Stimulated activated effector memory CD8-positive, alpha-beta T cell treated with anti-CD3 and anti-CD28 coated beads, Interleukin-12 subunit alpha, Interleukin-12 subunit beta, amount 100 ng/mL, for 72 hours (primary cell): ENCODE results near the gene EML1.
"Not testable (repeated sequence)": the region's sequence is repeated elsewhere in the genome, so short reads cannot be mapped to it uniquely, and the experiment has no call there.

Source experiments
- ATAC-seq: fragments of 150-1000 bp; cut with Tn5 transposase; 2 replicates; pipeline ENCODE4 v1.10.0; 2021
- DNase-seq, 2 donors: peaks; one replicate each; pipeline ENCODE4 v3.0.0; 2021 to 2022; ENCODE audit warnings: low spot score in 2 of 2
- H3K27ac Mint-ChIP-seq: one replicate; pipeline ENCODE4 v1.8.0; 2022; ENCODE audit warnings: mild to moderate bottlenecking, mixed read lengths
- H3K36me3 Mint-ChIP-seq: one replicate; pipeline ENCODE4 v1.8.0; 2022; ENCODE audit warnings: mild to moderate bottlenecking, mixed read lengths
- H3K4me1 Mint-ChIP-seq: one replicate; pipeline ENCODE4 v1.8.0; 2022; ENCODE audit warnings: mixed read lengths
- H3K4me3 Mint-ChIP-seq: one replicate; pipeline ENCODE4 v1.8.0; 2022; ENCODE audit warnings: mild to moderate bottlenecking, mixed read lengths
- H3K9me3 Mint-ChIP-seq: one replicate; pipeline ENCODE4 v1.8.0; 2022; ENCODE audit warnings: mixed read lengths

EML1 gene

DNA sequence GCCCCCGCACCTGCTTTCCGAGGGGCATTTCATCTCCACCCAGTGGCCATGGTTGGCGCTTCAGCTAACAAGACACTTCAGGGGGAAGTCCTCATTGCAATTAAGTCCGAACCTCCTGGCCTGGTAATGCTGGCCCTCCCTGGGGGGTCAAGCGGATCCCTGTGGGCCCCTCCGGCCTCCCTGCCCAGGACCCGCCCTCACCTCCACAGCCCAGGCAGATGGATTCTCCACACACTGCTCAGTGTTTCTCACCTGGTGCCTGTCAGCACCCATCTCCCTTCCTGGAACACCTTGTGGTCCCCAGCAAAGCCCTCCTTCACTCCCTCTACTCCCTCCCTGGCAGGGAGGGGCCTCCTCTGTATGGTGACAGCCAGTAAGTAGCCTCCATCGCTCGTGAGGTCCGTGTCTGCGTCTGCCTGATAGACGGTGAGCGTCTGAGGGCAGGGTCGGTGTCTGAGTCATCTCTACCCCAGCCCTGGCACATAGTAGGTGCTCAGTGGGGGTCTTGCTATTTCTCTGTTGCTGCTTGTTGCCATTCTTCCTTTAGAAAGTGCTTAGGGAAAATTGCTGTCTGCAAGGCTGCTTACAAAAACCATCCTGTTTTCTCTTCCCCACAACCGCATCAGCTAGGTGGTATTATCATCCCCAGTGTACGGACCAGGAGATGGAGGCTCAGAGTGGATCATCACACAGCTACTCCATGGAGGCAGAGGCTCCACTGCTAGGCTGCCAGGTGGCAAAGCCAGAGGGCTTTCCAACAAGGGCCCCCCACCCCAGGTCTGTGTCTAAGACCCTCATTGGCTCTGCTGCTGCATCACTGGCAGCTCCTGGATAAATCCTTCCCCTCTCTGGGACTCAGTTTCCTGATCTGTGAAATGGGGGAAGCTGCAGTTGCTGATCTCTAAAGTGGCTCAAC is 39.7 kb upstream of the EML1 start:
- peaks cover 27% of the 10 kb centered on the region for H3K4me1 Mint-ChIP-seq
- H3K27ac Mint-ChIP-seq: peak overlapping the region; percentile 63
- DNase-seq (no peak), ATAC-seq (no peak)
- no peaks in the 10 kb centered on the region for H3K36me3 Mint-ChIP-seq
- peak overlapping the region; percentile 56 for H3K4me3 Mint-ChIP-seq
- no peaks in the 10 kb centered on the region for H3K9me3 Mint-ChIP-seq

GRCh38 chr14:99754141-99755067 is 38.8 kb upstream of the EML1 start:
- H3K4me3 Mint-ChIP-seq: peak overlapping the region; percentile 56
- H3K27ac Mint-ChIP-seq: peak overlapping the region; percentile 63
- peaks cover 27% of the 10 kb centered on the region for H3K4me1 Mint-ChIP-seq
- ATAC-seq: peak; percentile 86
- no peaks in the 10 kb centered on the region for H3K36me3 Mint-ChIP-seq
- H3K9me3 Mint-ChIP-seq: no peaks in the 10 kb centered on the region
- peak; percentile 14 to 67 for DNase-seq

DNA sequence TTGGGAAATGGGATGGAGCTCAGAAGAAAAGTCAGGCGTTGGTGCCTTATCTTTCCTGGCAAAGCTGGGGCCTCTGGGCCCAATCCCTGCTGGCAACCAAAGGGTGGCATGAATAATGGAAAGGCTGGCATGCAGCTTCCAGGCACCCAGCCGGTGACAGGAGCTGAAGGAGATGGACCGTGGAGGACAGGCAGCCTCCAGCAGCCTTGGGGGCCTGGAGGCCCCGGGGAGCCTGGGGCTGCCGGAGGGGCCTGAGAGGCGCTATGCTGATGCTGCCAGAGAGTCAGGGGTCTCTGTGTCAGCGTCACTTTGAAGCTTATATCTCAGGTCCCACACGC is 38.2 kb upstream of the EML1 start:
- Mint-ChIP-seq H3K27ac (no peak overlapping the region), H3K9me3 (no peaks in the 10 kb centered on the region), H3K4me3 (no peak overlapping the region), H3K36me3 (no peaks in the 10 kb centered on the region), H3K4me1 (peaks cover 27% of the 10 kb centered on the region)
- ATAC-seq (no peak), DNase-seq (no peak)

DNA sequence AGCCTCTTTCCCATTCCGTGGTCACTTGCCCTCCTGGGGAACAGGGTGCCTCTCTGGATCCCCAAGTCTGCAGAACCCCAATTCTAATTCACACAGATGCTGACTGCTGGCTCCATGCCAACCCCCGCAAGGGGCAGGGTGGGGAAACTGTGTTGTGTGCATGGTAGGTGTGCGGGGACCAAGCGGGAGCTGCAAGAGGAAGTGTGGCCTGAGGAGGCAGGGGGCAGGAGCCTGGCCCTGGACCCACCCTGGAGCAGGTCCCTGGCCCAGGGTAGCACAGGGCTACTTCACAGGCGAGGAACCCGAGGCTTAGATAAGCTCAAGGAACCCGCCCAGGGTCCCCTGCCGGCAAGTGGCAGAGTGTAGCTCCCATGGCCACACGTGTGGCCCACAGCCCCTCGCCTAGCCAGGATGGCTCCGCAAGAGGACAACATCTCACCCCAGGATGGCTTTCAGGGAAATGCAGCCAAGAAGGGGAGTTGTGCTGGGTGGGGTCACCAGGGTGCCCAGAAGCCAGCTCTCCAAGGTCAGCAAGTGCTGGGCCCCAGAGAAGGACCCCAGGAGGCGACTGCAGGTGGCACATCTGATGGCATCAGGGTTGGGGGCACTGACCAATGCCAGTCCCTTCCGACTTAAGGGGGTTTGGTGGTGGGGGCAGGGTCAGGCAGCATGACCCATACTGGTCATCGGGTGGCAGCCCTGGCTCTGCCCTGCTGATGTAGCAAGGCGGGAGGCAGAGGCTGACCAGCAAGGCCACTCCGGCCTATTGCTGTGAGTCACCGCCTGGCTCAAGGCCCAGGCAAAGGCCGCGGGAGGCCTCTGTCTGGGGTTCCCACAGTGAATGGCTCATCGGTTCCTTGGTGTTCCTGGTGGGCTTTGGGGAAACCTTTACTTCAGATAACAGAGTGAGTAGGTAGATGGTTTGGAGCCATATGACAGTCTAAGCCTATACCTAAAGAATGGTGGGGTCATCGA is 37.3 kb upstream of the EML1 start:
- Mint-ChIP-seq H3K9me3 (no peaks in the 10 kb centered on the region), H3K4me1 (peaks cover 27% of the 10 kb centered on the region), H3K4me3 (no peak overlapping the region), H3K36me3 (no peaks in the 10 kb centered on the region), H3K27ac (no peak overlapping the region)
- DNase-seq: no peak
- ATAC-seq: no peak

- ATAC-seq (no peak), DNase-seq (no peak)
- no peaks in the 10 kb centered on the region for H3K9me3 Mint-ChIP-seq
- no peak overlapping the region for H3K27ac Mint-ChIP-seq
- peaks cover 27% of the 10 kb centered on the region for H3K4me1 Mint-ChIP-seq
- H3K4me3 Mint-ChIP-seq: no peak overlapping the region
- no peaks in the 10 kb centered on the region for H3K36me3 Mint-ChIP-seq
These were observed 36.4 kb upstream of the EML1 start for GRCh38 chr14:99756796-99757195.

DNA sequence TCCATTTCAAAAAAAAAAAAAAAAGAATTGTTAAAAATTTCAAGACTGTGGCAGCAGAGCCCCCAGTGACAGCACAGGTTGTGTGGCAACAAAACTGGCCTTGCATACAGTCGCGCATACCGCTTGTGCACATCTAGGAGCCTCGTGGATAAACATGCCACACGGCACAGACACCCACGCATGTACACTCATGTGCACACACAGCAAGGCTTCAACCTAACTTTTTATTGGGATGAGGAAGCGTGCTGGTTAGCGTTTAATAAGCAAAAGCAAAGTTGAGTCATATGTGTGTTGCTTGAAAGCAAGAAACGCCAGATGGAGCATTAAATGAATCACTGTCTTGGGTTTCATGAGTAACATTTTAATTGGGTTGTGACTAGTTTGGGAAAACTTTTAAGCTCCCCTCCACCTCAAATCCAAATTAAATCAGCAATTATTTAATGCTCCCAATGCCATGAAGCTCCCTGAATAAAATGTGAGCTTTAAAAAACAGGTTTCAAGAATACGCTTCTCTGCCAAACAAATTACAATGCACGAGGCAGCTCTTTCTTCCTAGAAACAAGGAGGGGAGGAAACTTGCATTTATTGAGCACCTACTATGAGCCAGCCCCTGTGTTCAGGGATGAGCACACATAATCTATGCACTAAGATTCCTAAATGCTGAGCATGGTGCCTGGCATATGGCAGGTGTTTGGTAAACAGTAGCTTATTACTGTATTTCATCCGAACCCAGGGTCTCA is 35.7 kb upstream of the EML1 start:
- no peaks in the 10 kb centered on the region for H3K9me3 Mint-ChIP-seq
- DNase-seq: no peak
- peak; percentile 65 for ATAC-seq
- no peak overlapping the region for H3K4me3 Mint-ChIP-seq
- peaks cover 23% of the 10 kb centered on the region for H3K4me1 Mint-ChIP-seq
- no peaks in the 10 kb centered on the region for H3K36me3 Mint-ChIP-seq
- no peak overlapping the region for H3K27ac Mint-ChIP-seq

- ATAC-seq (peak; percentile 57), DNase-seq (no peak)
- Mint-ChIP-seq H3K4me1 (peaks cover 16% of the 10 kb centered on the region), H3K4me3 (no peak overlapping the region), H3K36me3 (no peaks in the 10 kb centered on the region), H3K27ac (no peak overlapping the region), H3K9me3 (no peaks in the 10 kb centered on the region)
These were observed 34.9 kb upstream of the EML1 start for GRCh38 chr14:99758121-99758821.

DNA sequence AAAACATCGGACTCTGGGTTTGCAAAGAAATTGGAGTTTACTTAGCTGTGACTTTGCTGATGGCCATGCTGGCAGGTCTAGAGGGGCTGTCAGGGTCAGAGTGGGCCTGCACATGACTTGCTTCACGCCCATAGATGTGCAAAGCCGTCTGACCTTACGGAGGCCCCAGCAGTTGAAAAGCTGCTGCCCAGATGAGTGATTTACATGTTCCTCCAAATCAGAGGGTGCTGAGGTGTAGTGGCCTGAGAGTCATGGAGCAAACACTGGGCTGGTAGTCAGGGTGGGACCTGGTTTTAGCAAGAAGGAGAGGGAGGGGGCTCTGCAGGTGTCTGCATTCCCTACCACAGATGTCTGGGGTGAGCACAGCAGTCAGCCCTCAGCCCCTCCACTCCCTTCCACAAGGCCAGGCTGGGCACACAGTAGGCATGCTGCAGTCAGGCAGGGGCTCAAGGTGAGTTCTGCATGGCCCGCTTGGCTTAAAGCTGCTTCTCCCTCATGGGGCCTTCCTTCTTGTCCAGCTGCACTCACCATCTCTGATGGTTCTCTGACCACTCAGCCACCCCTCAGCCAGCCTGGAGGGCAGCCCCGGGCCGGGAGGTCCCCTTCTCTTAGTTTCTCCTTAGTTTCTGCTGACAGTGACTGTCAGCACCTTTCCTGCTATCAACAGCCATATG is 34.2 kb upstream of the EML1 start:
- no peak for ATAC-seq
- no peak overlapping the region for H3K27ac Mint-ChIP-seq
- DNase-seq: no peak
- H3K9me3 Mint-ChIP-seq: no peaks in the 10 kb centered on the region
- H3K4me1 Mint-ChIP-seq: peaks cover 9% of the 10 kb centered on the region
- H3K36me3 Mint-ChIP-seq: no peaks in the 10 kb centered on the region
- H3K4me3 Mint-ChIP-seq: no peak overlapping the region

DNA sequence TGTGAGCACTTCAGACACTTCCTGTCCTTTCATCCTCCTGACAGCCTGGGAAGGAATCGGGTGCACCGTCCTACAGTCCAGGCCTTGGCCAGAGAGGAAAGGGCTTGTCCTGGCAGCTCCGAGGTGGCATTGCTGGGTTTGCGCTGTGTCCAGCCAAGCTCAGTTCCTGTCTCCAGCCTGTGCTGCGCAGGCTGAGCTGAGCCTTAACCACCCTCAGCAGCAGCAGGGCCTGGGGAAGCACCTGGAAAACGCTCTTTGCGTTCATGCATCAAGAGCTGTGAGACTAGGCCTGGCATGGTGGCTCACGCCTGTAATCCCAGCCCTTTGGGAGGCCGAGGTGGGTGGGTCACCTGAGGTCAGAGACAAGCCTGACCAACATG is 33.7 kb upstream of the EML1 start:
- peaks cover 3% of the 10 kb centered on the region for H3K4me1 Mint-ChIP-seq
- H3K4me3 Mint-ChIP-seq: no peak overlapping the region
- no peaks in the 10 kb centered on the region for H3K36me3 Mint-ChIP-seq
- no peak overlapping the region for H3K27ac Mint-ChIP-seq
- no peaks in the 10 kb centered on the region for H3K9me3 Mint-ChIP-seq
- DNase-seq: no peak
- ATAC-seq: no peak

DNA sequence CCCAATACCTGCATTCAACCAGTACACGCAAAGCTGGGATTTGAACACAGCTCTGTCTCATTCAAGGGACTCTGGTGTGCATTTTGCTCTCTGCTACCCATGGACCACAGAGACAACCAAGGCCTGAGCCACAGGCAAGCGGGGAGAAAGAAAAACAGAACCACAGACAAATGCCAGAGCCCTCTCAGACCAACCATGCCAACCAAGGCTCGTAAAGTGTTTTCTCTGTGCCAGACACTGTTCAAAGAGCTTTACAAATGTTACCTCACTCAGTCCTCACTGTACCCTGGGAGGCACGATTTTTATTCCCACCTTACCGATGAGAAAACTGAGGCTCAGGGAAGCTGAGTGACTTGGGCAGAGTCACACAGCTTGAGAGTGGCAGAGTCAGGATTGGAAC is 32.4 kb upstream of the EML1 start:
- no peak for ATAC-seq
- no peaks in the 10 kb centered on the region for H3K36me3 Mint-ChIP-seq
- no peak for DNase-seq
- H3K4me1 Mint-ChIP-seq: no peaks in the 10 kb centered on the region
- no peak overlapping the region for H3K4me3 Mint-ChIP-seq
- H3K9me3 Mint-ChIP-seq: no peaks in the 10 kb centered on the region
- no peak overlapping the region for H3K27ac Mint-ChIP-seq

DNA sequence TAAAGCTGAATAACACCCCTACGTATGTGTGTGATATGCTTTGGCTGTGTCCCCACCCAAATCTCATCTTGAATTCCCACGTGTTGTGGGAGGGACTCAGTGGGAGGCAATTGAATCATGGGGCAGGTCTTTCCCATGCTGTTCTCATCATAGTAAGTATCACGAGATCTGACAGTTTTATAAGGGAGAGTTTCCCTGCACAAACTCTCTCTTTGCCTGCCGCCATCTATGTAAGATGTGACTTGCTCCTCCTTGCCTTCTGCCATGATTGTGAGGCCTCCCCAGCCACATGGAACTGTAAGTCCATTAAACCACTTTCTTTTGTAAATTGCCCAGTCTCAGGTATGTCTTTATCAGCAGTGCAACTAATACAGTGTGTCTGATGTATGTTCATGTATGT is 30.3 kb upstream of the EML1 start:
- ATAC-seq, DNase-seq, H3K4me1 Mint-ChIP-seq, H3K9me3 Mint-ChIP-seq, H3K36me3 Mint-ChIP-seq, H3K27ac Mint-ChIP-seq, H3K4me3 Mint-ChIP-seq: not testable (repeated sequence)

- Mint-ChIP-seq H3K4me3 (no peak overlapping the region), H3K4me1 (no peaks in the 10 kb centered on the region), H3K27ac (no peak overlapping the region), H3K9me3 (no peaks in the 10 kb centered on the region), H3K36me3 (no peaks in the 10 kb centered on the region)
- ATAC-seq: peak; percentile 12
- no peak for DNase-seq
These were observed 29.5 kb upstream of the EML1 start for GRCh38 chr14:99763527-99764221.

- H3K27ac Mint-ChIP-seq: no peak overlapping the region
- no peaks in the 10 kb centered on the region for H3K9me3 Mint-ChIP-seq
- H3K4me1 Mint-ChIP-seq: no peaks in the 10 kb centered on the region
- ATAC-seq: peak; percentile 11
- no peaks in the 10 kb centered on the region for H3K36me3 Mint-ChIP-seq
- no peak for DNase-seq
- no peak overlapping the region for H3K4me3 Mint-ChIP-seq
These were observed 28.9 kb upstream of the EML1 start for GRCh38 chr14:99764222-99764706.
